ENCODE data around the gene C1RL. TPM values are rescaled to one million over a fixed set of nuclear protein-coding genes. Genes with fewer than 3 reads are reported as not detected.

The C1RL gene
- total RNA-seq, 6 donors from 2014 or later, result 55.9 to 224 (median 82.7) TPM

DNA sequence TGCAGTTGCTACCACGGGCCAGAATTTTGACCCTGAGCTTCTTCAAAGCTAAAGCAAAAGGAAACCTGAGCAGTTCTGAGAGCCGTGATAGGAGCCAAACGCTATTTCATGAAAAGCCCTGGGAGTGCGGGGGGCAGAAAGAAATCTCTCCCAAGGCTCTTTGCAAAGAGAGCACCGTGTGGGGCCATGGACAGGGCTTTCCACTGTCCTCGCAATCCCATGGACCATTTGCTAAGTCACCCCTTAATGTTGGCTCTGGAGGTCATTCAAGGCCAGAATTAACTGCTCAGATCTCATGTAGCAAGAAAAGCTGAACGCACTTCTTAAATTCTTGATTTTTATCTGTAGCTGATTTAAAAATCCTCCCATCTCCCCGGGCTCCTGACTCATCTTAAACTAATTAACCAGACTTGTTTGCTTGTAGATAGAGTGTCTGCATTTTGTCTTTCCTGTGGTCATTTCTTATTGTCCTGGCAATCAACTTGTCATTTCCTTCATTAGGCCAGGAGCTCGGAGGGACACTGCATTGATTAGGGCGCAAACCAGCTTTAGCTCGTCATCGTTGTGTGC, 46.0 kb upstream of the C1RL start:
- peaks cover 0 to 36% (median 16%) of the 10 kb centered on the region in 4 donors for H3K4me1 ChIP-seq
- H3K27me3 ChIP-seq, result no peaks in the 10 kb centered on the region
- TF ChIP-seq EP300 (IDR thresholded peaks at IDR 0.05), result no peak
- no peak overlapping the region for H3K4me3 ChIP-seq
- ATAC-seq (ENCODE audit: low FRiP score in 2 of 2) (no peak), DNase-seq (no peak)
- 71 to 76% methylated on average over 12 of the region's 12 CpGs for WGBS, 2 donors
- H3K9me3 ChIP-seq, result no peaks in the 10 kb centered on the region
- H3K36me3 ChIP-seq, result peaks cover 0 to 50% (median 9%) of the 10 kb centered on the region in 4 donors
- H3K27ac ChIP-seq, result peak overlapping the region; percentile 0 to 56 (median 32)

DNA sequence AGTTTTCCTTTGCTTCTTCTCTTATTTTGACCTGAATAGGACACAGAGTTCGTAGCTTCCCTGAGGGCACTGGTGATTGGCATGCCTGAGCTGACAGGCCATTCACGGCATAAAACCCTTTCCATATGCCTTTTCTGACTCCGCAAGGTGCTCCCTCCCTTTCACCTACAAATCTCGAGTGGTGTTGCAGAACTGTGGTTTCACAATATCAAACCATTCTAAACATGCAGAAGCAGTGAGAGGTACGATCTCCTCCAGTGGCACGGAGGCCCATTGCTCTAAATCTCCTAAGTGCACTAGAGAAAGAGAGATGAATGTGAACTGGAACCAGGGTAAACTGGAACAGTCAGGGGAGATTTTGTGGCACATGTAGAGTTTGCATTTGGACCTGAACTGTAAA, 45.0 kb upstream of the C1RL start:
- no peaks in the 10 kb centered on the region for H3K9me3 ChIP-seq
- DNase-seq (peak in 1 of 2 donors; percentile 75), ATAC-seq (ENCODE audit: low FRiP score in 2 of 2) (peak in 1 of 2 donors; percentile 20)
- peaks cover 0 to 36% (median 16%) of the 10 kb centered on the region in 4 donors for H3K4me1 ChIP-seq
- WGBS, 2 donors, result 67 to 72% methylated on average over 6 of the region's 6 CpGs
- no peak overlapping the region for H3K4me3 ChIP-seq
- peaks cover 0 to 59% (median 17%) of the 10 kb centered on the region in 4 donors for H3K36me3 ChIP-seq
- peak in 1 of 4 donors; percentile 85 for TF ChIP-seq EP300 (IDR thresholded peaks at IDR 0.05)
- TF ChIP-seq POLR2AphosphoS5 (IDR thresholded peaks at IDR 0.05), result no peak
- no peaks in the 10 kb centered on the region for H3K27me3 ChIP-seq
- H3K27ac ChIP-seq, result peak overlapping the region; percentile 31 to 56 (median 42)

DNA sequence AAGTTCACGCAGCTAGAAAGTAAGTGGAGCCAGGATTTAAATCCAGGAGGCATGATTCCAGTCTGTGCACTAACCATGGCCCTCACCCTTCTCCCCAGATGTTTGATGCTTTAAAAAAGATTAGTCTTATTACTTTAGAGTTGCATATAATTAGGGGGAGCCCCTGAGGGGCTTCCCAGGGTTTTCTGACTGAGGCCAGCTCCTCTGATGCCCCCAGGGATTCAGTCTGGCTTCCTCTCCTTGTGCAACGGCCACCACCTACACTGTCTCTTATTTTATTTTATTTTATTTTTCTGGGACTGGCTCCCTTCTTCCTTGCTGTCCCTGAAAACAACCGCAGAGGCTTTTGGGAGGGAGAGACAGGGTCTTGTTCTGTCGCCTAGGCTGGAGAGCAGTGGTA, 43.8 kb upstream of the C1RL start:
- ATAC-seq (ENCODE audit: low FRiP score in 2 of 2), result no peak
- DNase-seq, result no peak
- Histone ChIP-seq H3K4me3 (no peak overlapping the region), H3K4me1 (peaks cover 0 to 36% (median 16%) of the 10 kb centered on the region in 4 donors), H3K27me3 (no peaks in the 10 kb centered on the region), H3K27ac (peak overlapping the region in 2 of 4 donors; percentile 16 to 56), H3K36me3 (peaks cover 0 to 62% (median 17%) of the 10 kb centered on the region in 4 donors), H3K9me3 (no peaks in the 10 kb centered on the region)
- WGBS, 2 donors, result 85 to 86% methylated on average over 4 of the region's 4 CpGs
- no peak for TF ChIP-seq POLR2AphosphoS5 (IDR thresholded peaks at IDR 0.05)
- TF ChIP-seq POLR2A (IDR thresholded peaks at IDR 0.05), result no peak
- no peak for TF ChIP-seq EP300 (IDR thresholded peaks at IDR 0.05)
- TF ChIP-seq, protein P1, sequence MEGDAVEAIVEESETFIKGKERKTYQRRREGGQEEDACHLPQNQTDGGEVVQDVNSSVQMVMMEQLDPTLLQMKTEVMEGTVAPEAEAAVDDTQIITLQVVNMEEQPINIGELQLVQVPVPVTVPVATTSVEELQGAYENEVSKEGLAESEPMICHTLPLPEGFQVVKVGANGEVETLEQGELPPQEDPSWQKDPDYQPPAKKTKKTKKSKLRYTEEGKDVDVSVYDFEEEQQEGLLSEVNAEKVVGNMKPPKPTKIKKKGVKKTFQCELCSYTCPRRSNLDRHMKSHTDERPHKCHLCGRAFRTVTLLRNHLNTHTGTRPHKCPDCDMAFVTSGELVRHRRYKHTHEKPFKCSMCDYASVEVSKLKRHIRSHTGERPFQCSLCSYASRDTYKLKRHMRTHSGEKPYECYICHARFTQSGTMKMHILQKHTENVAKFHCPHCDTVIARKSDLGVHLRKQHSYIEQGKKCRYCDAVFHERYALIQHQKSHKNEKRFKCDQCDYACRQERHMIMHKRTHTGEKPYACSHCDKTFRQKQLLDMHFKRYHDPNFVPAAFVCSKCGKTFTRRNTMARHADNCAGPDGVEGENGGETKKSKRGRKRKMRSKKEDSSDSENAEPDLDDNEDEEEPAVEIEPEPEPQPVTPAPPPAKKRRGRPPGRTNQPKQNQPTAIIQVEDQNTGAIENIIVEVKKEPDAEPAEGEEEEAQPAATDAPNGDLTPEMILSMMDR (IDR thresholded peaks at IDR 0.05), result no peak

DNA sequence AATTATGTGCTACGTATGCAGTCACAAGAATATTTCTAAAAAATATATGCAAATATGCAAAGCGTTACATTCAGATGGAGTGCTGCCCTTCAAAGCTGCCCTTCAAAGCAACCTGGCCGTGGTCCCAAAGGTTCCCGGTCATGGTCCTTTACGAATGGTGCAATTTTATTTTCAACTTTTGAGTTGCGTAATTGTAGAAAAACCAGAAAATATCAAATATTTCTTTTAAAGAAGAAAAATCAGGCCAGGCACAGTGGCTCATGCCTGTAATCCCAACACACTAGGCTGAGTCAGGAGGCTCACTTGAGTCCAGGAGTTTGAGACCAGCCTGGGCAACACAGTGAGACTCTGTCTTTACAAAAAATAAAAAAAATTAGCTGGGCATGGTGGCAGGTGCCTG, 42.5 kb upstream of the C1RL start:
- peak in 1 of 2 donors; percentile 56 for DNase-seq
- H3K27me3 ChIP-seq, result no peaks in the 10 kb centered on the region
- ATAC-seq (ENCODE audit: low FRiP score in 2 of 2), result no peak
- peak overlapping the region in 2 of 4 donors; percentile 66 to 67 for H3K27ac ChIP-seq
- H3K4me3 ChIP-seq, result no peak overlapping the region
- WGBS, 2 donors, result 65 to 71% methylated on average over 6 of the region's 6 CpGs
- peaks cover 0 to 64% (median 21%) of the 10 kb centered on the region in 4 donors for H3K36me3 ChIP-seq
- H3K9me3 ChIP-seq, result no peaks in the 10 kb centered on the region
- peaks cover 0 to 27% (median 12%) of the 10 kb centered on the region in 4 donors for H3K4me1 ChIP-seq
- TF ChIP-seq POLR2AphosphoS5 (IDR thresholded peaks at IDR 0.05) (no peak), EP300 (IDR thresholded peaks at IDR 0.05) (peak in 1 of 4 donors; percentile 77), POLR2A (IDR thresholded peaks at IDR 0.05) (no peak)

DNA sequence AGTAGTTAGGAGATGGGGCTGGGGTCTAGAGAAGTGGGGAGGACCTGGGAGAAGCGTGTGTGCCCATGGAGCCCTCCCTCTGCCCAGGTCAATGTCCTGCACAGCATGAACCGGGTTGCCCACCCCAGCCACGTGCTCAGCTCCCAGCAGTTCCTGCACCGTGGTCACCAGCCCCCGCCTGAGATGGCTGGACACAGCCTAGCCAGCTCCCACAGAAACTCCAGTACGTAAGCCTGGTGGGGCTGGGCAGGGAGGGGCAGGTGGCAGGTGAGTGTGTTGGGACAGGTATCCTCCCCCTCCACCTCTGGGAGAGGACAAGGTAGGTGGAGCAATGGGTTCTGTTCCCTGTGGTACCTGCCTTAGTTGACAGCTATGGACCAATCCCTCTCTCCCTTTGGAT, 41.8 kb upstream of the C1RL start:
- Histone ChIP-seq H3K27me3 (no peaks in the 10 kb centered on the region), H3K27ac (peak overlapping the region in 3 of 4 donors; percentile 3 to 67 (median 49)), H3K9me3 (no peaks in the 10 kb centered on the region), H3K4me1 (peaks cover 0 to 27% (median 12%) of the 10 kb centered on the region in 4 donors), H3K4me3 (no peak overlapping the region), H3K36me3 (peaks cover 0 to 71% (median 24%) of the 10 kb centered on the region in 4 donors)
- DNase-seq (peak; percentile 35 to 53), ATAC-seq (ENCODE audit: low FRiP score in 2 of 2) (no peak)
- no peak for TF ChIP-seq POLR2A (IDR thresholded peaks at IDR 0.05)
- no peak for TF ChIP-seq POLR2AphosphoS5 (IDR thresholded peaks at IDR 0.05)
- no peak for TF ChIP-seq EP300 (IDR thresholded peaks at IDR 0.05)
- TF ChIP-seq, protein P1 (IDR thresholded peaks at IDR 0.05), result no peak
- 88 to 96% methylated on average over 6 of the region's 6 CpGs for WGBS, 2 donors

DNA sequence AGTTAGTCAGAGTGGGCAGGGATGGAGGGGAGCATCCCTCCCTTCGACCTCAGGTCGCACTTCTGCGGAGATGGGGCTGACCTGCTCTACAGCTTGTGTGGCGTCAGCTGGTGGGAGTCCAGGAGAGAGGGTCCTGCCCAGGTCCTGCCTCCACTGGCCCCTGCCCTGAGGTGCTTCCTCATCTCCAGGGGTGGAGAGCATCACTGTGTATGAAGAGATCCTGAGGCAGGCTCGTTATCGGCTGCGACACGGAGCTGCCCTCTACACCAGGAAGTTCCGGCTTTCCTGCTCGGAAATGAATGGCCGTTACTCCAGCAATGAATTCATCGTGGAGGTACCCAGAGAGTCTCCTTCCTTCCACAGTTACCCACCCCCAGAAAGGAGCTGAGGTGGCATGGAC, 41.3 kb upstream of the C1RL start:
- TF ChIP-seq POLR2AphosphoS5 (IDR thresholded peaks at IDR 0.05), result no peak
- no peak for TF ChIP-seq POLR2A (IDR thresholded peaks at IDR 0.05)
- TF ChIP-seq EP300 (IDR thresholded peaks at IDR 0.05), result no peak
- TF ChIP-seq, protein P1 (IDR thresholded peaks at IDR 0.05), result no peak
- peaks cover 0 to 74% (median 25%) of the 10 kb centered on the region in 4 donors for H3K36me3 ChIP-seq
- no peak overlapping the region for H3K4me3 ChIP-seq
- peak overlapping the region in 2 of 4 donors; percentile 49 to 67 for H3K27ac ChIP-seq
- H3K9me3 ChIP-seq, result no peaks in the 10 kb centered on the region
- peaks cover 0 to 23% (median 11%) of the 10 kb centered on the region in 4 donors for H3K4me1 ChIP-seq
- H3K27me3 ChIP-seq, result no peaks in the 10 kb centered on the region
- ATAC-seq (ENCODE audit: low FRiP score in 2 of 2), result no peak
- no peak for DNase-seq
- 74 to 80% methylated on average over 7 to 12 of the region's 12 CpGs for WGBS, 2 donors
